GM12873 (cell line): ENCODE data around the gene SRSF9.

ENCODE experiments used
- CTCF ChIP-seq: IDR thresholded peaks from 2 replicates; pipeline ENCODE4 v1.5.1; 2012; ENCODE audit warnings: low read depth, mild to moderate bottlenecking, moderate library complexity, low read length, control low read depth; ENCODE audit not compliant: insufficient read depth; ENCODE audit errors: missing control alignments

The SRSF9 gene

GRCh38 chr12:120469450-120470149 is at the start of gene SRSF9:
TSS of gene SRSF9 (minus strand) at chr12:120469748. CDS start at chr12:120469609, 139 bp downstream.
- peak; percentile 96 for TF ChIP-seq CTCF

- TF ChIP-seq CTCF, result no peak
Measured at GRCh38 chr12:120515496-120515895, 45.9 kb upstream of the SRSF9 start.

- TF ChIP-seq CTCF, result no peak
Measured at GRCh38 chr12:120514002-120514401, 44.5 kb upstream of the SRSF9 start.

- no peak for TF ChIP-seq CTCF
Measured at GRCh38 chr12:120508537-120508936, 39.0 kb upstream of the SRSF9 start.

- TF ChIP-seq CTCF, result no peak
Measured at GRCh38 chr12:120504587-120504986, 35.0 kb upstream of the SRSF9 start.

GRCh38 chr12:120500581-120500980 is 31.0 kb upstream of the SRSF9 start:
- no peak for TF ChIP-seq CTCF

- TF ChIP-seq CTCF, result no peak
Measured at GRCh38 chr12:120498870-120499515, 29.4 kb upstream of the SRSF9 start.
